ENCODE results near the gene KDM4C.

The KDM4C gene

GRCh38 chr9:6897207-6897822, 139.5 kb downstream of the KDM4C start:
- TF ChIP-seq TAF1 (IDR thresholded peaks at IDR 0.05; ENCODE audit: low read depth): no peak
- no peak for TF ChIP-seq TCF12 (IDR thresholded peaks at IDR 0.05; ENCODE audit: low read depth)
- TF ChIP-seq EP300 (IDR thresholded peaks at IDR 0.05; ENCODE audit: borderline replicate concordance): no peak
- TF ChIP-seq CEBPB (IDR thresholded peaks at IDR 0.05): no peak
- TF ChIP-seq NFIC (IDR thresholded peaks at IDR 0.05): no peak
- TF ChIP-seq MAX (IDR thresholded peaks at IDR 0.05): no peak
- TF ChIP-seq RAD21 (IDR thresholded peaks at IDR 0.05; ENCODE audit: low read depth): no peak
- no peak for TF ChIP-seq YY1 (IDR thresholded peaks at IDR 0.05; ENCODE audit: low read depth)
- TF ChIP-seq CREB1 (IDR thresholded peaks at IDR 0.05; ENCODE audit: low read depth): no peak
- no peak for TF ChIP-seq REST (IDR thresholded peaks at IDR 0.05; ENCODE audit: low read depth)
- no peak for TF ChIP-seq FOXM1 (IDR thresholded peaks at IDR 0.05; ENCODE audit: borderline replicate concordance, low read depth)
- TF ChIP-seq EGR1 (IDR thresholded peaks at IDR 0.05): no peak
- TF ChIP-seq USF1 (IDR thresholded peaks at IDR 0.05): no peak
- no peak for TF ChIP-seq TEAD4 (IDR thresholded peaks at IDR 0.05)
- TF ChIP-seq ZBTB7A (IDR thresholded peaks at IDR 0.05; ENCODE audit: low read depth): no peak

- TF ChIP-seq USF1 (IDR thresholded peaks at IDR 0.05) (no peak), CEBPB (IDR thresholded peaks at IDR 0.05) (no peak), FOXM1 (IDR thresholded peaks at IDR 0.05; ENCODE audit: borderline replicate concordance, low read depth) (no peak), EP300 (IDR thresholded peaks at IDR 0.05; ENCODE audit: borderline replicate concordance) (no peak)
Observed at GRCh38 chr9:6897898-6898302, 140.1 kb downstream of the KDM4C start.

- TF ChIP-seq REST (IDR thresholded peaks at IDR 0.05; ENCODE audit: low read depth): no peak
Observed at GRCh38 chr9:6899274-6899673, 141.5 kb downstream of the KDM4C start.

GRCh38 chr9:6900440-6900883, 142.7 kb downstream of the KDM4C start:
- TF ChIP-seq MAX (IDR thresholded peaks at IDR 0.05) (no peak), CEBPB (IDR thresholded peaks at IDR 0.05) (no peak), EP300 (IDR thresholded peaks at IDR 0.05; ENCODE audit: borderline replicate concordance) (no peak), ZBTB7A (IDR thresholded peaks at IDR 0.05; ENCODE audit: low read depth) (no peak), YY1 (IDR thresholded peaks at IDR 0.05; ENCODE audit: low read depth) (no peak), NFIC (IDR thresholded peaks at IDR 0.05) (no peak), TCF12 (IDR thresholded peaks at IDR 0.05; ENCODE audit: low read depth) (no peak)

- TF ChIP-seq REST (IDR thresholded peaks at IDR 0.05; ENCODE audit: low read depth) (no peak), CEBPB (IDR thresholded peaks at IDR 0.05) (no peak), EP300 (IDR thresholded peaks at IDR 0.05; ENCODE audit: borderline replicate concordance) (no peak), RAD21 (IDR thresholded peaks at IDR 0.05; ENCODE audit: low read depth) (no peak), TAF1 (IDR thresholded peaks at IDR 0.05; ENCODE audit: low read depth) (no peak), NFIC (IDR thresholded peaks at IDR 0.05) (no peak)
Observed at GRCh38 chr9:6901180-6901579, 143.4 kb downstream of the KDM4C start.
